SK-N-SH (cell line): ENCODE results near the gene PCYT1B. TPM values are rescaled to one million over a fixed set of nuclear protein-coding genes. Genes with fewer than 3 reads are reported as not detected.

Experiments
- CTCF ChIA-PET: fragments of 300-600, 350-600 bp; formaldehyde crosslinking; extraction: SDS; loops from one replicate; lab custom pipeline; 2021; lab: Yijun Ruan, JAX
- POLR2A ChIA-PET: fragments of 350-600 bp; sonication (Branson Sonifier 250); formaldehyde crosslinking; extraction: SDS; loops from one replicate; lab custom pipeline; 2020; ENCODE audit warnings: antibody characterized with exemption, inconsistent platforms; lab: Yijun Ruan, JAX
- DNase-seq: peaks from one replicate; pipeline ENCODE4 v3.0.0; 2012
- H2AFZ ChIP-seq: fragments of 200-600 bp; sonication (generic); 2 replicates; pipeline ENCODE4 v1.8.1; 2016; ENCODE audit warnings: antibody characterized with exemption, mild to moderate bottlenecking, low read depth
- H3F3A ChIP-seq: fragments of 200-600 bp; sonication (generic); replicated peaks from 2 replicates; pipeline ENCODE3; 2016; ENCODE audit warnings: antibody characterized with exemption, mild to moderate bottlenecking; ENCODE audit not compliant: insufficient read depth
- H3K27ac ChIP-seq, 2 experiments: fragments of 200-500 bp in 1 of 2; fragments of 200-600 bp in 1 of 2; sonication (Bioruptor generic) in 1 of 2; sonication (generic), shearing (Covaris generic) in 1 of 2; 2 replicates each; pipeline versions ENCODE4 v1.5.1 to v1.6.1; 2014 to 2016; ENCODE audit warnings: low read depth in 2 of 2, inconsistent platforms in 1 of 2, low read length in 1 of 2, mild to moderate bottlenecking in 1 of 2, mixed read lengths in 1 of 2
- H3K27me3 ChIP-seq: fragments of 200-600 bp; sonication (generic), shearing (Covaris generic); 2 replicates; pipeline ENCODE4 v1.6.1; 2016; ENCODE audit warnings: mixed run types; ENCODE audit not compliant: insufficient read depth
- H3K36me3 ChIP-seq, 2 experiments: fragments of 200-500 bp in 1 of 2; fragments of 200-600 bp in 1 of 2; sonication (Bioruptor generic) in 1 of 2; sonication (generic) in 1 of 2; replicated peaks in 1 of 2; 2 replicates each; pipeline versions ENCODE3 to v1.5.1; 2014 to 2016; ENCODE audit warnings: low read length in 1 of 2, mild to moderate bottlenecking in 1 of 2; ENCODE audit not compliant: insufficient read depth in 2 of 2, control insufficient read depth in 1 of 2
- H3K4me1 ChIP-seq, 2 experiments: fragments of 200-500 bp in 1 of 2; fragments of 200-600 bp in 1 of 2; sonication (Bioruptor generic) in 1 of 2; sonication (generic), shearing (Covaris generic) in 1 of 2; 2 replicates each; pipeline versions ENCODE4 v1.5.1 to v1.6.1; 2014 to 2016; ENCODE audit warnings: low read depth in 1 of 2, low read length in 1 of 2, mixed run types in 1 of 2; ENCODE audit not compliant: insufficient read depth in 2 of 2, control insufficient read depth in 1 of 2
- H3K4me2 ChIP-seq: fragments of 200-600 bp; sonication (generic), shearing (Covaris generic); 2 replicates; pipeline ENCODE4 v1.6.1; 2017; ENCODE audit warnings: mixed run types
- H3K4me3 ChIP-seq, 2 experiments: fragments of 200-500 bp in 1 of 2; fragments of 200-600 bp in 1 of 2; sonication (Bioruptor generic) in 1 of 2; sonication (generic), shearing (Covaris generic) in 1 of 2; 2 replicates each; pipeline versions ENCODE4 v1.5.1 to v1.8.1; 2014 to 2016; ENCODE audit warnings: low read depth in 2 of 2, inconsistent platforms in 1 of 2, low read length in 1 of 2, mild to moderate bottlenecking in 1 of 2, mixed read lengths in 1 of 2, moderate library complexity in 1 of 2
- H3K79me2 ChIP-seq: fragments of 200-600 bp; sonication (generic); 2 replicates; pipeline ENCODE4 v1.8.1; 2017; ENCODE audit warnings: mild to moderate bottlenecking; ENCODE audit not compliant: insufficient read depth
- H3K9ac ChIP-seq: fragments of 200-600 bp; sonication (generic); 2 replicates; pipeline ENCODE4 v1.6.1; 2017; ENCODE audit warnings: mixed run types
- H3K9me2 ChIP-seq: fragments of 200-600 bp; sonication (generic); 2 replicates; pipeline ENCODE4 v1.6.1; 2017; ENCODE audit warnings: mixed run types
- H3K9me3 ChIP-seq: fragments of 200-600 bp; sonication (generic); 2 replicates; pipeline ENCODE4 v1.6.1; 2017; ENCODE audit warnings: mixed run types, mild to moderate bottlenecking, moderate library complexity
- H4K20me1 ChIP-seq: fragments of 200-600 bp; sonication (generic); 2 replicates; pipeline ENCODE4 v1.6.1; 2017; ENCODE audit warnings: mild to moderate bottlenecking, mixed run types; ENCODE audit not compliant: insufficient read depth
- EZH2phosphoT487 ChIP-seq: fragments of 200-600 bp; sonication (generic); IDR thresholded peaks from 2 replicates; pipeline ENCODE4 v1.6.1; 2017; ENCODE audit warnings: low read depth, mixed run types, mild to moderate bottlenecking, antibody characterized with exemption, moderate library complexity, borderline replicate concordance
- FOSL2 ChIP-seq: IDR thresholded peaks from 2 replicates; pipeline ENCODE4 v1.4.0; 2012; ENCODE audit warnings: low read depth, mild to moderate bottlenecking, moderate library complexity, borderline replicate concordance
- FOXM1 ChIP-seq: IDR thresholded peaks from 2 replicates; pipeline ENCODE4 v1.4.0; 2012; ENCODE audit warnings: low read depth, mild to moderate bottlenecking
- GABPA ChIP-seq: IDR thresholded peaks from 2 replicates; pipeline ENCODE4 v1.4.0; 2012; ENCODE audit warnings: low read depth, mild to moderate bottlenecking
- GATA2 ChIP-seq: sonication (generic); formaldehyde crosslinking; IDR thresholded peaks from 2 replicates; pipeline ENCODE4 v1.5.0; 2020; ENCODE audit warnings: mild to moderate bottlenecking, missing genetic modification reagents
- MAX ChIP-seq: IDR thresholded peaks from 2 replicates; pipeline ENCODE4 v1.4.0; 2012; ENCODE audit warnings: low read depth
- NRF1 ChIP-seq: IDR thresholded peaks from 2 replicates; pipeline ENCODE4 v1.6.1; 2012; ENCODE audit warnings: low read depth, mild to moderate bottlenecking, low read length
- POLR2AphosphoS5 ChIP-seq: IDR thresholded peaks from 2 replicates; pipeline ENCODE4 v1.6.1; 2012; ENCODE audit warnings: low read depth, low read length
- RCOR1 ChIP-seq: fragments of 150-350 bp; IDR thresholded peaks from 2 replicates; pipeline ENCODE4 v1.6.1; 2017; ENCODE audit warnings: antibody characterized with exemption, low read length
- REST ChIP-seq: IDR thresholded peaks from 2 replicates; pipeline ENCODE4 v1.6.1; 2012; ENCODE audit warnings: mild to moderate bottlenecking, low read depth, low read length, moderate library complexity
- RFX5 ChIP-seq: IDR thresholded peaks from 2 replicates; pipeline ENCODE4 v1.6.1; 2012; ENCODE audit warnings: mild to moderate bottlenecking, improper control_type of control experiment, low read length
- RXRA ChIP-seq: IDR thresholded peaks from 2 replicates; pipeline ENCODE4 v1.4.0; 2012; ENCODE audit warnings: low read depth, mild to moderate bottlenecking, borderline replicate concordance
- SIN3A ChIP-seq: IDR thresholded peaks from 2 replicates; pipeline ENCODE4 v1.6.1; 2012; ENCODE audit warnings: low read depth, mild to moderate bottlenecking, low read length, moderate library complexity, borderline replicate concordance
- SMC3 ChIP-seq: IDR thresholded peaks from 2 replicates; pipeline ENCODE4 v1.6.1; 2012; ENCODE audit warnings: low read depth, low read length, improper control_type of control experiment
- TCF12 ChIP-seq: IDR thresholded peaks from 2 replicates; pipeline ENCODE4 v1.4.0; 2012
- YY1 ChIP-seq: IDR thresholded peaks from 2 replicates; pipeline ENCODE4 v1.4.0; 2012; ENCODE audit warnings: low read depth, mild to moderate bottlenecking
- WGBS: methylation state at CpG from one replicate; pipeline ENCODE4 v1.1.6; 2017; ENCODE audit warnings: low lambda C conversion rate; 5-methylcytosine and 5-hydroxymethylcytosine counted together
- polyA plus RNA-seq, 3 experiments: library from polyadenylated mRNA; depleted of rRNA; stranded (reverse); fragments of >200 nt; gene quantifications; 2 replicates each; pipeline ENCODE4 v1.2.3, GENCODE V29; 2012
- TF ChIP-seq, protein P1 (sequence below): fragments of 200-600 bp; sonication (generic); IDR thresholded peaks from 2 replicates; pipeline ENCODE4 v1.6.1; 2017; ENCODE audit warnings: antibody characterized with exemption, mild to moderate bottlenecking, moderate library complexity

PCYT1B gene
- polyA plus RNA-seq, 1 of the 3 experiments (the other 2 are of a cell fraction) = 2.6 TPM

DNA sequence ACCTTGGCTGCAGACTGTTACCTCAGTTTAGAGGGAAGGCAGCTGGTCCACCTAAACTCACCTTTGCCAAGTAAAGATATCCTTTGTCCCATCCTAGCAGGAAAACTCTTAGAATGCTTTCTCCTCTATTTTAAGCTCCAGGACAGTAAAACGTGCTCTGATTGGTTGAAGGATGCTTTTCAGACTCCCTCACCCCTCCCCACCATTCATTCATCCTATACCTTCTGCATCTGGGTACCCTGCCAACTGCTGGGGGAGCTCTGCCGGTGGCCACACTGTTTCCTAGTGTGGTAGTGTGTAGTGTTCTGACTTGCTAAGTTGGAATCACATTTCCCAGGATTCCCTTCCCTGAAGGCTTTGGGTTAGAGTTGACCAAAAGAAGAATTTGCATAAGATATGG, 26.3 kb upstream of the PCYT1B start:
- H3K9me3 ChIP-seq = no peaks in the 10 kb centered on the region
- 26% methylated on average over 2 of the region's 2 CpGs for WGBS
- CTCF ChIA-PET = no interaction called here

DNA sequence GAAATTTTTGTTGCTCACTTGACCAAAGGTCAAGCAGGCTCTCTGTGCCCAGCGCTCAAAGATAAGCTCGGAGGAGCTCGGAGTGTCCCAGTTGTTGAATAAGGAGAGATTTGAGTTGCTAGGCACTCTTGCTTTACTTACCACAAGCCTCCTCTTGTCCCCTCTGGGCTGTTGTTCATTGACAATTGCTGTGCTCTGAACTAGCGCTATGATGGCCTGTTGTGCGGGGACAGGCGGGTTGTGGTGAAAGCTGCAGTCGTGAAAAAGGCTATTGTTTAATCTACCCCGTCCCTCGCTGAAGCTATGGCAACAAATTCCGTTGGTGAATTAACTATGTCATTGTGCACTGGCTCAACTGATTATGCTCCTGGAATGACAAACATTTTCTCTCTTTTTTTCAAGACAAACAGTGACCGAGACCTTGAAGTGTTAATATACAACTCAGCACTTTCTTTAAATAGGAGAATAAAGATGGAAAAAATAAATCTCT, 25.6 kb upstream of the PCYT1B start:
- Histone ChIP-seq H3K4me3 (no peak overlapping the region), H3F3A (no peaks in the 10 kb centered on the region), H3K9me3 (no peaks in the 10 kb centered on the region), H3K79me2 (no peaks in the 10 kb centered on the region), H2AFZ (no peak overlapping the region), H3K27ac (no peak overlapping the region), H3K36me3 (no peaks in the 10 kb centered on the region), H3K27me3 (no peaks in the 10 kb centered on the region; the same call in 1 of the 2 replicates), H4K20me1 (no peaks in the 10 kb centered on the region), H3K4me2 (no peak overlapping the region), H3K9me2 (no peaks in the 10 kb centered on the region), H3K9ac (no peak overlapping the region), H3K4me1 (no peaks in the 10 kb centered on the region; a peak in 1 of 4 replicates)
- 50% methylated on average over 11 of the region's 11 CpGs for WGBS
- ChIA-PET CTCF (no interaction called here), POLR2A (no interaction called here)
- no peak for TF ChIP-seq TCF12
- no peak for TF ChIP-seq GATA2 (CRISPR knock-in tag)
- no peak for TF ChIP-seq RFX5
- no peak for TF ChIP-seq MAX
- no peak for TF ChIP-seq REST
- TF ChIP-seq, protein P1, sequence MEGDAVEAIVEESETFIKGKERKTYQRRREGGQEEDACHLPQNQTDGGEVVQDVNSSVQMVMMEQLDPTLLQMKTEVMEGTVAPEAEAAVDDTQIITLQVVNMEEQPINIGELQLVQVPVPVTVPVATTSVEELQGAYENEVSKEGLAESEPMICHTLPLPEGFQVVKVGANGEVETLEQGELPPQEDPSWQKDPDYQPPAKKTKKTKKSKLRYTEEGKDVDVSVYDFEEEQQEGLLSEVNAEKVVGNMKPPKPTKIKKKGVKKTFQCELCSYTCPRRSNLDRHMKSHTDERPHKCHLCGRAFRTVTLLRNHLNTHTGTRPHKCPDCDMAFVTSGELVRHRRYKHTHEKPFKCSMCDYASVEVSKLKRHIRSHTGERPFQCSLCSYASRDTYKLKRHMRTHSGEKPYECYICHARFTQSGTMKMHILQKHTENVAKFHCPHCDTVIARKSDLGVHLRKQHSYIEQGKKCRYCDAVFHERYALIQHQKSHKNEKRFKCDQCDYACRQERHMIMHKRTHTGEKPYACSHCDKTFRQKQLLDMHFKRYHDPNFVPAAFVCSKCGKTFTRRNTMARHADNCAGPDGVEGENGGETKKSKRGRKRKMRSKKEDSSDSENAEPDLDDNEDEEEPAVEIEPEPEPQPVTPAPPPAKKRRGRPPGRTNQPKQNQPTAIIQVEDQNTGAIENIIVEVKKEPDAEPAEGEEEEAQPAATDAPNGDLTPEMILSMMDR = no peak
- no peak for TF ChIP-seq POLR2AphosphoS5
- no peak for TF ChIP-seq GABPA
- TF ChIP-seq RCOR1 = no peak
- no peak for DNase-seq

More for the DNA sequence above, 26.3 kb upstream of the PCYT1B start:
- no peak overlapping the region for H3K4me2 ChIP-seq
- H3K79me2 ChIP-seq = no peaks in the 10 kb centered on the region
- no peak overlapping the region for H3K4me3 ChIP-seq
- no peaks in the 10 kb centered on the region for H3K36me3 ChIP-seq
- no peaks in the 10 kb centered on the region for H3K4me1 ChIP-seq
- H3K27ac ChIP-seq = no peak overlapping the region
- no peaks in the 10 kb centered on the region for H3F3A ChIP-seq
- no peaks in the 10 kb centered on the region for H4K20me1 ChIP-seq
- DNase-seq = no peak
- no peak overlapping the region for H3K9ac ChIP-seq
- POLR2A ChIA-PET = no interaction called here
- TF ChIP-seq YY1 (no peak), RFX5 (no peak), SIN3A (no peak), NRF1 (no peak), EZH2phosphoT487 (no peak), TCF12 (no peak), SMC3 (no peak), RXRA (no peak), FOSL2 (no peak), FOXM1 (no peak)
- TF ChIP-seq, protein P1 = no peak
- TF ChIP-seq, all 33 proteins: peak for 0
- Histone ChIP-seq H2AFZ (no peak overlapping the region), H3K9me2 (no peaks in the 10 kb centered on the region), H3K27me3 (no peaks in the 10 kb centered on the region; the same call in 1 of the 2 replicates)
